Astrocyte (in vitro differentiated cells and primary cell): ENCODE measurements around the gene CRYGB.

Source experiments
- CTCF ChIP-seq: IDR thresholded peaks from 2 replicates; pipeline ENCODE4 v1.5.1; 2011; ENCODE audit warnings: low read depth, mild to moderate bottlenecking, inconsistent platforms, low read length, moderate library complexity; ENCODE audit not compliant: insufficient read depth
- EZH2 ChIP-seq: IDR thresholded peaks from 2 replicates; pipeline ENCODE4 v1.6.1; 2012; ENCODE audit warnings: mild to moderate bottlenecking, low read length, inconsistent platforms; ENCODE audit not compliant: insufficient read depth

DNA sequence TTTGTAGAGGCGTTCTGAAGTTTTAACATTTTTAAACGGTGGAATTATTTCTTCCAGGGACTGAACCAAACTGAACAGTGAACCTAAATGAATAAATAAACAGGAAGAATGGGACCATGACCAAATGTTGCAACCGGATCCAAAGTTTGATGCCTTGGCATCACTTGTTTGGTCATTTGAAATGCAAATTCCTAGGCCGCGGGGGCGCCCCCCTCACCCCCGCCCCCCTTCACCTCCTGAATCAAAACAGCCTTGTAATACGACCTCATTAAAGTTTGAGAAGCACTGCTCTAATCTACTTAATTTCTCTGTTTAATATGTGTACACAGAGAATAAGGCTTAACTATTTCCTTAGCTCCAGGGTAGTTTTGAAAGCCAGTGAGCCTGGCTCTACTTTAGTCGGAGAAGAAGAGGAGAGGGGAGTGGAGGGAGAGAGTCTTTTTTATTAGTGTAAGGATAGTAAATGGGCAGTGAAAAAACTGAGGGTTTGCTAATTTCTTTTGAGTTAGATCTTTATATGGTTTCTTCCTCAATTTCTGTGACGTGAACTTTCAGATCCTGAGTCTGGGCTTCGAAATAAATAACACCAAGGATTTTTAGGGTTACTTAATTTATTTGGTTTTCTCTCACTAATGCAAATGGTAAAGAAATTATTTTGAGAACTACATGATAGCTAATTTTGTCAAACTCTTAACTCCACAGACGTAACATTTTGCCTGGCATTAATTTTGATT, 38.2 kb upstream of the CRYGB start:
- no peak for TF ChIP-seq EZH2
- TF ChIP-seq CTCF, result no peak
